HG03520 (cell line): ENCODE measurements around the gene VPS35L.

Experiments used
- ATAC-seq: cut with Tn5 transposase; IDR thresholded peaks from one replicate; pipeline ENCODE4 v1.9.1; 2021; ENCODE audit warnings: mild to moderate bottlenecking, moderate library complexity; ENCODE audit not compliant: unreplicated experiment

Gene VPS35L

GRCh38 chr16:19687279-19687678, 131.8 kb downstream of the VPS35L start:
- no peak for ATAC-seq

- no peak for ATAC-seq
Observed at GRCh38 chr16:19688396-19689024, 133.0 kb downstream of the VPS35L start.

GRCh38 chr16:19689342-19689741, 133.8 kb downstream of the VPS35L start:
- no peak for ATAC-seq

- ATAC-seq: no peak
Observed at GRCh38 chr16:19690196-19690595, 134.7 kb downstream of the VPS35L start.

- ATAC-seq: no peak
Observed at GRCh38 chr16:19691161-19691711, 135.7 kb downstream of the VPS35L start.

- ATAC-seq: no peak
Observed at GRCh38 chr16:19694989-19695388, 139.5 kb downstream of the VPS35L start.

GRCh38 chr16:19696328-19696727, 140.8 kb downstream of the VPS35L start:
- ATAC-seq: no peak

GRCh38 chr16:19696961-19697360, 141.5 kb downstream of the VPS35L start:
- no peak for ATAC-seq

GRCh38 chr16:19697756-19698318, 142.3 kb downstream of the VPS35L start:
- no peak for ATAC-seq

- no peak for ATAC-seq
Observed at GRCh38 chr16:19698480-19699465, 143.3 kb downstream of the VPS35L start.

- ATAC-seq: no peak
Observed at GRCh38 chr16:19699472-19699871, 144.0 kb downstream of the VPS35L start.

- no peak for ATAC-seq
Observed at GRCh38 chr16:19700319-19700781, 144.8 kb downstream of the VPS35L start.

GRCh38 chr16:19701091-19701490, 145.6 kb downstream of the VPS35L start:
- ATAC-seq: no peak

- ATAC-seq: no peak
Observed at GRCh38 chr16:19703172-19703889, 147.8 kb downstream of the VPS35L start.

GRCh38 chr16:19704321-19705145, 149.0 kb downstream of the VPS35L start:
- ATAC-seq: no peak

- ATAC-seq: no peak
Observed at GRCh38 chr16:19705146-19705501, 149.6 kb downstream of the VPS35L start.

- ATAC-seq: no peak
Observed at GRCh38 chr16:19705843-19706242, 150.3 kb downstream of the VPS35L start.

- ATAC-seq: no peak
Observed at GRCh38 chr16:19706846-19707245, 151.3 kb downstream of the VPS35L start.

GRCh38 chr16:19707569-19708295, 152.2 kb downstream of the VPS35L start:
- no peak for ATAC-seq
